GM18508 (cell line): ENCODE measurements around the gene OTOP1.
"Not testable (repeated sequence)": the region's sequence is repeated elsewhere in the genome, so short reads cannot be mapped to it uniquely, and the experiment has no call there.

Source experiments
- ATAC-seq: cut with Tn5 transposase; IDR thresholded peaks from one replicate; pipeline ENCODE4 v1.9.1; 2021; ENCODE audit warnings: moderate number of reproducible peaks; ENCODE audit not compliant: insufficient read depth, unreplicated experiment

Gene OTOP1

DNA sequence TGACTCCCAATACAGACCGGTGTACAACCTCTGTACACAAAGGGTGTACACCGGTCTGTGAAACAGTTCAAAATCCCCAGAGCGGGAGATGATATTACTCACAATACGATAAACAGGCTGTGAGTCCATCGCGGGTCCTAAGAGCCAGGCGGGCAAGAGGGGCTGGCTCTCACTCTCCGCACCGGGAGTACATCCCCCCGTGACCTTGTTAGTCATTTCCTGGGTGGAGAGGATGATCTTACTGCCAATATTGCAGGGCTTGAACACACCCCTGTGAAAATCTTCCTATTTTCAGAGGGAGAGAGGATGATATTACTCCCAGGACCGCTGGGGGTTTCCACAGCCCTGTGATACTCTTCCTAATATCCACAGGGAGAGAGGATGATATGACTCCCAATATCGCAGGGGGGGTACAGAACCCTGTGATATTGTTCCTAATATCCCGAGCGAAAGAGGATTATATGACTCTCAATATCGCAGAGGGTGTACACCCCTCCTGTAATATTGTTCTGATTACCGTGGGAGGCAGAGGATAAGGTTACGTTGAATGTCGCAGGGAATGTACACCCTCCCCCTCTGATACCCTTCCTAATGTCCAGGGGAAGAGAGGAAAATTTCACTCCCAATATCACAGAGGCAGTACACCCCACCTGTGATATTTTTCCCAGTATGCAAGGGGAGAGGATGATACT, 60.9 kb downstream of the OTOP1 start:
- ATAC-seq = not testable (repeated sequence)

DNA sequence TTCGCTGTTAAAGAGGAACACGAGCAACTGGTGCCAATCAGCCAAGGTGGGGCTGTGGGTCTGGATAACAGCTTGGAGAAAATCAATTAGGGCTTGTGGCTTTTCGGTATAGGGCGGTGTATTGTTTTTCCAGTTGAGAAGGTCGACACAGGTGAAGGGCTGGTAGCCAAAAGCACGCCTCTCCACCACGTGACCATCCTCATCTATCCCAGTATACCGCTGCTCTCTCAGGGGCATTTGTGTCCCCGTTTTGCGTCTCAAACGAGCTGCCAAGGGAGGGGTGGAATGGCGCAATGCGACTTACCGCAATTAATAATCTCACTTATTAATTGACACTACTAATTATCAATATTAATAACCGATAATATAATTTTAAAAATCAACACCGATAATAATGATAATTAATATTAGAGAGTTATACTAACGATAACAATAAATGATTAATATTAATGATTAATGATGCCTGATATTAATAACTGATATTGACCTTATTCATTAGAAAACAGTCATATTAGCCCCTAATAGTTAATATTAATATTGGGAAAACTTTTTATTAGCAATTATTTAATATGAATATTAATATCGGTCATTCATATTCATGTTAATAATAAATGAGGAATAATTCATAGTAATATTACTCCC, 62.1 kb downstream of the OTOP1 start:
- not testable (repeated sequence) for ATAC-seq

DNA sequence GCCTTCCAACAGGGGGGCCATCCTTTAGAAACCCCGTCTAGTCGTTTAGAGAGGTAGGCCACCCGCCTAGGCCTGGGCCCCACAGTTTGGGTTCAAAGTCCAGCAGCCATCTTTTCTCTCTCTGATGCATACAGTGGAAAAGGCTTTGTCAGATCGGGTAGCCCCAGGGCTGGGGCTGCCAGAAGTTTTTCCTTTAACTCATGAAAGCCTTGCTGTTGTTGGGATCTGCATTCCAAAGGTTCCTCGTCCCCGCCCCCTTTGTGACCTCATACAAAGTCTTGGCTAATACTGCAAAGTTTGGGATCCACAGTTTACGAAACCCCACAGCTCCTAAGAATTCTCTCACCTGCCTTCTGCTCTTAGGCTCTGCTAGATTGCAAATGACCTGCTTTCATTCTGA, 64.5 kb downstream of the OTOP1 start:
- ATAC-seq = not testable (repeated sequence)

DNA sequence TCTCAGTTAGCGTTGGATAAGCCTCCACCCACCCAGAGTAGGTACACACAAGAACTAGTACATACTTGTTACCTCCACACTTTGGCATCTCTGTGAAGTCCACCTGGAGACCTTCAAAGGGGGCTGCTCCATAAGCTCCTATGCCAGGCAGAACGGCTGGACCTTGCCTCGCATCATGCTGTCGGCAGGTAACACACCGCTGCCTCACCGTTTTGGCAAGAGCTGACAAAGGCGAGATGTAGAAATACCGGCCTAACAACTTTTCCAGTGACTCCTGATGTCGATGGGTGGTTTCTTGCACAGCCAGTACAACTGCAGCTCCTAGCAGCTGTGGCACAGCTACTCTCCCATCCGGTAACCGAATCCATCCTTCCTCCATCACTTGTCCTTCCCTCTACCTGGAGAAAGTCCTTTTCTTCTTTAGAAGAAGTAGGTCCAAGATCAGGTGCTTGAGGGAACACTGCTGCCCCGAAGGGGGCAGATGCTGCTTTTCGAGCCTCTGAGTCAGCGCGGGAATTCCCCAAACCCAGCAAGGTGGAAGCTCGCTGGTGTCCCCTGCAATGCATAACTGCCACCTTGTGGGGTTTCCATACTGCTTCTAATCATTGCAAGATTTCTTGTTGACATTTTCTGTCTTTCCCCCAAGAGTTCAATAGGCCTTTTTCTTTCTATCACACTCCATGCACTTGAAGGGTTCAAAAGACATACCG, 65.6 kb downstream of the OTOP1 start:
- not testable (repeated sequence) for ATAC-seq

DNA sequence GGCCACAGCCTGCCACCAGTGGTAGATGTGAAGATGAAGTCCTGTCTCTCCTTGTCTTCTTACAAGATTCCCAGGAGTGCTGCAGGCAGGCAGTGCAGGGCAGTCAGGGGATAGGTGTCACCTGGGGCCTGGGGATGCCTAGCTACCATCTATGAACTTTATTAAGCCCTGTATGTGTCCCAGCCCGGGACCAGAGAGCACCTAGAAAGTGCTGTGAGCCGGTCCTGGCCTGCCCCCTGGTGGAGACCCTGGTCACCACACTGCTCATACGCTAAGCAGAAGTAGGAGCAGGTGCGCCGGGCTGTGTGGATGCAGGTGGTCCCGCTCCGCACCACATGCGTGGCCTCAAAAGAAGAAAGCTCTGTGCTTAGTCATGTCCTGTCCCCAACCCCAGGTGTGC, 81.1 kb downstream of the OTOP1 start:
- not testable (repeated sequence) for ATAC-seq

DNA sequence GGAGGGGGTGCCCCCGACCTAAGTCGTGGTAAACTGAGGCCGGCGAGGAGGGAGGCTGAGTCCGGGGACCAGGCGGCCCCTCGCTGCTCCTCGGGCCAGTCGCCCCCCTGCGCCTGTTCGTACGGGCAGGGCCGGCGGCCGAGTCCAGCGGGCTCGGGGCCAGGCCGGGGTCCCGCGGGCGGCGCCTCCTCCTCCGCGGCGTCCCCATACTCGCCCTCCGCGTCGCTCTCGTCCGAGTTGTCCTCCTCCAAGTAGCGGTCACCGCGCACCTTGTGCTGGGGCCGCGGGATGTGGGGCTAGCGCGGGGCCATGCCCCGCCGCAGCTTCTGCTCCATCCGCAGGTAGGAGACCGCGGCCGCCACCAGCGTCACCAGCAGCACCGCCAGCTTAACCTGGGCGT, 83.4 kb downstream of the OTOP1 start:
- not testable (repeated sequence) for ATAC-seq

DNA sequence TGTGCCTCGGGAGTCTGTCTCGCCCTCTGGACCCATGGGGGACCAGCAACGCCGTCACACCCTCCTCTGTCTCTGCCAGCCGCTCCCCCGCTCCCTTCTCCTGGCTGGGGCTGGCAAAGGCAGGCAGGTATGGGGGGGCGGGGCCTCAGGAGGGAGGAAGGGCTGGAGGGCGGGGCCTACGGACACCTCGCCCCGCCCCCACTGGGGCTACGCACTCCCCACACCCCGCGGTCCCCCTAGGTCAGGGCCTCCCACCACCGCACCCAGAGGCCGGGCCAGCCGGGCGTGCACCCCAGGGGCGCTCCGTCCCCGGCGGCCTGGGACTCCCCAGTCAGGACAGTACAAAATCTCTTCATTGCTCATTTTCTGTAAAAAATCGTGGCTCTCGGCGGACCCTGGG, 84.0 kb downstream of the OTOP1 start:
- ATAC-seq = not testable (repeated sequence)

DNA sequence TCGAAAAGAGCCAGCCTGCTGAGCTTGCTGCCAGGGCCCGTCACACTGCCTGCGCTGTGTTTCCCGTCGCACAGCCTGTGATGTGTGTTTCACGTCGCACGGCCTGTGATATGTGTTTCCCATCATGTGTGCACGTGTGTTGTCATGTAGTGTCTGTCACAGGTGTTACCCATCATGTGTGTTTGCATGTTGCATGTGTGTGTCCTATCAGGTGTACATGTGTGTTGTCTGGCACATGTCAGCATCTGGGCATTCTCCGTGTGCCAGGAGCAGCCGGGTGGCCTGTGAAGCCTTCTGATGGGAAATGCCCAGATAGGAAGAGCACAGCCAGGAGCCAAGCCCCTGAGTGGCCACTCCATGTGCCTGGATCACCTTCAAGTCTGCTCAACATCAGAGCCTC, 85.5 kb downstream of the OTOP1 start:
- ATAC-seq = not testable (repeated sequence)
